Astrocyte of the cerebellum (primary cell): ENCODE results near the gene SPSB1.

ENCODE experiments used
- DNase-seq: peaks from one replicate; pipeline ENCODE4 v3.0.0-alpha.2; 2011; ENCODE audit warnings: low read depth
- H3K4me3 ChIP-seq: 2 replicates; pipeline ENCODE4 v1.5.1; 2011; ENCODE audit warnings: mild to moderate bottlenecking, low read depth, low read length, moderate library complexity
- CTCF ChIP-seq: IDR thresholded peaks from 2 replicates; pipeline ENCODE4 v1.5.1; 2012; ENCODE audit warnings: low read length, low read depth, moderate library complexity, mild to moderate bottlenecking; ENCODE audit errors: missing control alignments
- in situ Hi-C: cut with HindIII; loops from 2 replicates; pipeline ENCODE4 v1.10.0; 2017; ENCODE audit warnings: low sequenced_read_pairs

SPSB1 gene

GRCh38 chr1:9269721-9270120, 23.0 kb upstream of the SPSB1 start:
- TF ChIP-seq CTCF, result no peak
- no peak overlapping the region for H3K4me3 ChIP-seq
- in situ Hi-C loops, result loop anchor here (5.0 to 25.0 kb wide), 2 partner anchors 58 to 293 kb away; no protein-coding TSS in a partner anchor
- DNase-seq, result no peak

GRCh38 chr1:9270290-9270883, 22.3 kb upstream of the SPSB1 start:
- H3K4me3 ChIP-seq, result no peak overlapping the region
- DNase-seq, result no peak
- no peak for TF ChIP-seq CTCF
- in situ Hi-C loops, result loop anchor here (25.0 kb wide), 1 partner anchor 292 kb away; no protein-coding TSS in a partner anchor

GRCh38 chr1:9271283-9271682, 21.4 kb upstream of the SPSB1 start:
- DNase-seq, result no peak
- no peak overlapping the region for H3K4me3 ChIP-seq
- in situ Hi-C loops, result loop anchor here (25.0 kb wide), 1 partner anchor 291 kb away; no protein-coding TSS in a partner anchor
- TF ChIP-seq CTCF, result no peak

GRCh38 chr1:9271861-9272595, 20.7 kb upstream of the SPSB1 start:
- no peak overlapping the region for H3K4me3 ChIP-seq
- DNase-seq, result no peak
- in situ Hi-C loops, result loop anchor here (25.0 kb wide), 1 partner anchor 290 kb away; no protein-coding TSS in a partner anchor
- TF ChIP-seq CTCF, result no peak

GRCh38 chr1:9273177-9273576, 19.5 kb upstream of the SPSB1 start:
- in situ Hi-C loops, result loop anchor here (25.0 kb wide), 1 partner anchor 289 kb away; no protein-coding TSS in a partner anchor
- no peak for TF ChIP-seq CTCF

GRCh38 chr1:9275161-9275560, 17.5 kb upstream of the SPSB1 start:
- no peak for DNase-seq
- H3K4me3 ChIP-seq, result no peak overlapping the region
- no peak for TF ChIP-seq CTCF
- in situ Hi-C loops, result no loop called here

More at GRCh38 chr1:9273177-9273576, 19.5 kb upstream of the SPSB1 start:
- no peak for DNase-seq
- H3K4me3 ChIP-seq, result no peak overlapping the region
